Fibroblast of villous mesenchyme (primary cell): ENCODE measurements around the gene MYT1. TPM values are rescaled to one million over a fixed set of nuclear protein-coding genes. Genes with fewer than 3 reads are reported as not detected.
"Not testable (repeated sequence)": the region's sequence is repeated elsewhere in the genome, so short reads cannot be mapped to it uniquely, and the experiment has no call there.

Experiments
- DNase-seq: peaks from one replicate; pipeline ENCODE4 v3.0.0-alpha.2; 2010; ENCODE audit warnings: low read depth
- H3K4me3 ChIP-seq: 2 replicates; pipeline ENCODE4 v1.5.1; 2011; ENCODE audit warnings: low read depth, mild to moderate bottlenecking, low read length
- total RNA-seq: library from RNA; depleted of rRNA; stranded (reverse); fragments of >200 nt; gene quantifications from 2 replicates; pipeline ENCODE4 v1.2.3, GENCODE V29; 2012
- TF ChIP-seq, protein P1 (sequence below): IDR thresholded peaks from 2 replicates; pipeline ENCODE4 v1.5.1; 2012; ENCODE audit warnings: low read depth, mild to moderate bottlenecking, low read length; ENCODE audit not compliant: insufficient read depth

MYT1 gene
- total RNA-seq, 1 donor: not detected

DNA sequence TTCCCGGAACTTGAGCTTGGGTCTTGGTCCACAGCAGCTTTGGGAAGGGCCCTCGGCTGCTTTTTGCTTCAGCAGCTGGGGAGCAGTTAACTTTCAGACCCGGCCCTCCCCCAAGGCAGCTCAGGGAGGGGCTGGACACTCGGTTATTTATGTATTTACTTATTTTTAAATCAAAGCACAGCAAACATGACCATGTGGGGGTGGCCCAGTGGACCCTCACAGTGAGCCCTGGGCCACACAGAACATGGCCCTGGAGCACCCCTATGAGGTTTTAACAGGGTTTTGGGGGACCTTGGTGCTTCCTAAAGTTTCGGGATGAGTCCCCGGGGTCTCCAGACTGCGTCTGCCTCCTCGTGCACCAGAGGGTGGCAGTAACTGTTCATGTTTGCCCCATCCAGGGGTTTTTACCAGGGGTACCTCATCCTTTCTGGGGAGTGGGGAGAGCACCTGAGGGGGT is 30.3 kb upstream of the MYT1 start:
- TF ChIP-seq, protein P1, sequence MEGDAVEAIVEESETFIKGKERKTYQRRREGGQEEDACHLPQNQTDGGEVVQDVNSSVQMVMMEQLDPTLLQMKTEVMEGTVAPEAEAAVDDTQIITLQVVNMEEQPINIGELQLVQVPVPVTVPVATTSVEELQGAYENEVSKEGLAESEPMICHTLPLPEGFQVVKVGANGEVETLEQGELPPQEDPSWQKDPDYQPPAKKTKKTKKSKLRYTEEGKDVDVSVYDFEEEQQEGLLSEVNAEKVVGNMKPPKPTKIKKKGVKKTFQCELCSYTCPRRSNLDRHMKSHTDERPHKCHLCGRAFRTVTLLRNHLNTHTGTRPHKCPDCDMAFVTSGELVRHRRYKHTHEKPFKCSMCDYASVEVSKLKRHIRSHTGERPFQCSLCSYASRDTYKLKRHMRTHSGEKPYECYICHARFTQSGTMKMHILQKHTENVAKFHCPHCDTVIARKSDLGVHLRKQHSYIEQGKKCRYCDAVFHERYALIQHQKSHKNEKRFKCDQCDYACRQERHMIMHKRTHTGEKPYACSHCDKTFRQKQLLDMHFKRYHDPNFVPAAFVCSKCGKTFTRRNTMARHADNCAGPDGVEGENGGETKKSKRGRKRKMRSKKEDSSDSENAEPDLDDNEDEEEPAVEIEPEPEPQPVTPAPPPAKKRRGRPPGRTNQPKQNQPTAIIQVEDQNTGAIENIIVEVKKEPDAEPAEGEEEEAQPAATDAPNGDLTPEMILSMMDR: peak; percentile 19

DNA sequence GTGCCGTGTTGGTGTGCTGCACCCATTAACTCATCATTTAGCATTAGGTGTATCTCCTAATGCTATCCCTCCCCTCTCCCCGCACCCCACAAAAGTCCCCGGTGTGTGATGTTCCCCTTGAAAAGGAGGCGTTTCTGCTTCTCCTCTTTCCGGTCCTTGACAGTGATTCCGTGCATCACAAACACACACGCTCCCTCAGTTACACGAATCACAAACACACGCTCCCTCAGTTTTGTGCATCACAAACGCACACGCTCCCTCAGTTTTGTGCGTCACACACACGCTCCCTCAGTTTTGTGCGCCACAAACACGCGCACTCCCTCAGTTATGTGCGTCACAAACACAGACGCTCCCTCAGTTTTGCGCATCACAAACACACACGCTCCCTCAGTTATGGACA is 29.5 kb upstream of the MYT1 start:
- H3K4me3 ChIP-seq, DNase-seq: not testable (repeated sequence)

More for the DNA sequence above, 30.3 kb upstream of the MYT1 start:
- DNase-seq: no peak
- H3K4me3 ChIP-seq: no peak overlapping the region

DNA sequence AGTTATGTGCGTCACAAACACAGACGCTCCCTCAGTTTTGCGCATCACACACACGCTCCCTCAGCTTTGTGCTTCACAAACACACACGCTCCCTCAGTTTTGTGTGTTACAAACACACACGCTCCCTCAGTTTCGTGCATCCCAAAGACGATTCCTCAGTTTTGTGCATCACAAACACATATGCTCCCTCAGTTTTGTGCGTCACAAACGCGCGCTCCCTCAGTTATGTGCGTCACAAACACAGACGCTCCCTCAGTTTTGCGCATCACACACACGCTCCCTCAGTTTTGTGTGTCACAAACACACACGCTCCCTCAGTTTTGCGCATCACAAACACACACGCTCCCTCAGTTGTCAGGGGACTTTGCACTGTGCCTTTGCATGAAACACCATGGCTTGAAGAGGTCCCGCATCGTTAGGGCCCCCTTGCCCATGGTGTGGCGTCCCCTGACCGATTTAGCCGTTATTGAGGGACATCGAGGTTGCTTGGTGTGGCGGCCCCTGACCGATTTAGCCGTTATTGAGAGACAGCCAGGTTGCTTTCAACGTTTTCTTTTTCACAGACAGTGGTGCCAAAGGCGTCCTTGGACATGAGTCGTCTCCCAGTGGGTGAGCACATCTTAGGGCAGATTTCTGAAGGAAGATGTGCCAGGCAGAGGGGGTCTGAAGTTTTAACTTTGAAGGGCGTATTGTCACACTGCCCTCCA is 28.1 kb upstream of the MYT1 start:
- no peak for DNase-seq
- H3K4me3 ChIP-seq: no peak overlapping the region
- TF ChIP-seq, protein P1: no peak

DNA sequence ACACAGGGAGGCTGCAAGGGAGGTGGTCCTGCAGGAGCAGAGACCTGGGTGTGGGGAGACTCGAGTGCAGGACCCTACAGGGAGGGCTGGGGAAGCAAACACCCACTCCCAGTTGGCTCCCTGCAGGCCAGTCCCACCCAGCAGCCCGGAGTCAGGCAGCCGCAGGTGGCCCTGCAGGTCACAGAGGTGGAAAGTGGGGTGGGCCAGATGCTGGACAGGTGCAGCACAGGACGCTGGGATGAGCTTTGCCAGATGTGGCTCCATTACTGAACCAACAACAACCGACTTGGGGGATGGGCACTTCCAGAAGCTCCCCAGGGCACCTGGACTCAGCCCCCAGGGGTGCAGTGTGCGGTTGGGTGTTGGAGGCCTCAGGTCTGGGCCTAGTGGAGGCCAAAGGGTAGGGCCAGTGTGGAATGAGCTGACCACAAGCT is 26.6 kb upstream of the MYT1 start:
- no peak for DNase-seq
- no peak overlapping the region for H3K4me3 ChIP-seq
- TF ChIP-seq, protein P1: no peak

DNA sequence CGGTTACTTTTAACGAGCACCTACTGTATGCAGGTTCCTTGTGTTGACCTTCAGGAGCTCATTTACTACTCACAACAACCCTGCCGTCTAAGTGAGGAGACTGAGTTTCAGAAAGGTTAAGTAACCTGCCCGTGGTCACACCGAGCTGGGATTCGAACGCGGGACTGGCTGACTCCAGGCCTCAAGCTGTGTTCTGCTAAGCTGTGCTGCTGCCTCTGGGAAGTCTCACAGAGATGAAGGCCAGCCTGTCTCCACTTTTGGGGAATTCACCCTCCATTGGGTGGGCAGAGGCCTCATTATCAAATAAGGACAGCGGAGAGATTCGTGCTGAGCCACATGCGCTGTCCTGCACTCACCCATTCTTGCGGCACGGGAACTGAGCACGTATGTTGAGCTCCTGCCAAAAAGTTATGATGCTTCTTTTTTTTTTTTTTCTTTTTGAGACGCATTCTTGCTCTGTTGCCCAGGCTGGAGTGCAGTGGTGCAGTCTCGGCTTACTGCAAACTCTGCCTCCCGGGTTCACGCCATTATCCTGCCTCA is 25.9 kb upstream of the MYT1 start:
- TF ChIP-seq, protein P1: no peak
- no peak overlapping the region for H3K4me3 ChIP-seq
- DNase-seq: no peak

DNA sequence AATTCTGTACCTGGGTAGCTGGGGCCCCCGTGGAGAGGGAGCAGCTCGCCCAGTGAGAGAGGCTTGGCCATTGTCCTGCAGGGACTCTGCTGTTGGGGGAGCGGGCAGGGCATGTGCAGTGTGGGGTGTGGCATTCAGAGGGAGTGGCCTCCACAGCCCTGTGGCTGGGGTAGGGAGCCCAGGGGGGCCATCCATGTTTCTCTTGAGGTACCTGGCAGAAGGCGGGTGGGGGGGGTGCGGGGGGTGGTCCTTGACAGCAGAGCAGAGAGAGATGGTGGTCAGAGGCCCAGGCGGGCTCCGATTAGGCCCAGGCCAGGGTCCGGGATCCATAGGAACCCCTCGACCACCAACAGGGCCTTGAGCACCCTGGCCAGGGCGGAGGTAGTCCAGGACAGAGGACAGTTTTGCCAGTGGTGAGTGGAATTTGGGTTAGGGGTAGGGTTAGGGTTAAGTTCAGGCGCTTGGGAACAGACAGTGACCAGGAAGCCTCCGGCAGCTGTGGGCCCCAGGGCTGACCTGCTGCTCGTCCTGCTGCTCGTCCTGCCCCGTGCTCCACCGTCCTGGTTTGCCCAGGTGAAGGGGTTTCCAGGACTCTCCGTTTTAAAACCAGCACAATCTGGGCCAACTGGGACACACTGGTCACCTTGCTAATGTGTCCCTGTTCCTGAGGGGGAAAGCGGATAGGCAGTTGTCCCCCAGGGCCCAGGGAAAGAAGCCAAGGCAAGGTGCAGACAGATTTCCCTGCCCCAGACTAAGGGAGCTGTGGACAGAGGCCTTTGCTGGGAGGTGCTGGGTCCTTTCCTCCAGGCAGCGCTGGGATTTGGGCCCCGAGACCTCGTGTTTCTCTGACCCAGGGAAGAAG is 24.8 kb upstream of the MYT1 start:
- H3K4me3 ChIP-seq: no peak overlapping the region
- DNase-seq: no peak
- TF ChIP-seq, protein P1: no peak
